K562 (cell line): ENCODE measurements around the gene SERINC5. TPM values are rescaled to one million over a fixed set of nuclear protein-coding genes. Genes with fewer than 3 reads are reported as not detected.
A peak's percentile ranks its signal among the peaks of the same experiment; 100 is the strongest.

ENCODE experiments used
- ATAC-seq: fragments of 200-7000 bp; cut with Tn5 transposase; 3 replicates; pipeline ENCODE4 v1.9.1; 2020; ENCODE audit warnings: moderate library complexity
- BruUV-seq: library from RNA; stranded (reverse); fragments of 400-500 nt; replicated peaks from 2 replicates; lab custom pipeline; 2021; lab: Mats Ljungman, UMichigan
- CTCF ChIA-PET: fragments of 300-600 bp; formaldehyde crosslinking; extraction: SDS; loops from one replicate; lab custom pipeline; 2021; ENCODE audit warnings: low intra/inter-chr PET ratio; lab: Yijun Ruan, JAX
- POLR2A ChIA-PET: fragments of 300-600, 350-650 bp; sonication (Branson Sonifier 250); formaldehyde crosslinking; extraction: SDS; loops from one replicate; lab custom pipeline; 2021; ENCODE audit warnings: antibody characterized with exemption, inconsistent platforms; lab: Yijun Ruan, JAX
- DNase-seq, 4 experiments: peaks; one replicate each; pipeline versions ENCODE4 v3.0.0 to v3.0.0-alpha.2; 2011 to 2018; ENCODE audit warnings: low spot score in 3 of 4, mixed read lengths in 3 of 4; ENCODE audit errors: extremely low read depth in 1 of 4
- FAIRE-seq: peaks from 2 replicates; lab custom pipeline; 2011; peaks lifted over from hg19 to GRCh38; lab: Jason Lieb, UNC
- H2AFZ ChIP-seq: 2 replicates; pipeline ENCODE4 v1.6.0; 2011; ENCODE audit warnings: low read depth, low read length, control low read depth, inconsistent platforms
- H3K27ac ChIP-seq: fragments of 200-600 bp; 3 replicates; pipeline ENCODE4 v1.8.0; 2011; ENCODE audit warnings: low read depth, mild to moderate bottlenecking, control low read depth, inconsistent platforms, low read length, moderate library complexity, mixed read lengths; ENCODE audit errors: extremely low read depth
- H3K27me3 ChIP-seq, 2 experiments: fragments of 300-600 bp in 1 of 2; 2 replicates in 1 of 2; 3 replicates in 1 of 2; pipeline versions ENCODE4 v1.6.0 to v1.8.0; 2011; ENCODE audit warnings: inconsistent platforms in 2 of 2, low read length in 2 of 2, mild to moderate bottlenecking in 1 of 2, mixed read lengths in 1 of 2, moderate library complexity in 1 of 2; ENCODE audit not compliant: control insufficient read depth in 2 of 2, insufficient read depth in 2 of 2
- H3K36me3 ChIP-seq: fragments of 300-600 bp; 3 replicates; pipeline ENCODE4 v1.8.0; 2011; ENCODE audit warnings: mild to moderate bottlenecking, low read length, inconsistent platforms; ENCODE audit not compliant: control insufficient read depth, insufficient read depth
- H3K4me1 ChIP-seq, 2 experiments: fragments of 200-600 bp in 1 of 2; replicated peaks in 1 of 2; 2 replicates in 1 of 2; 3 replicates in 1 of 2; pipeline versions ENCODE4 v1.5.1 to v1.8.0; 2011; ENCODE audit warnings: inconsistent platforms in 2 of 2, low read length in 2 of 2, mild to moderate bottlenecking in 1 of 2, mixed read lengths in 1 of 2, moderate library complexity in 1 of 2; ENCODE audit not compliant: control insufficient read depth in 2 of 2, insufficient read depth in 2 of 2
- H3K4me2 ChIP-seq: 2 replicates; pipeline ENCODE4 v1.6.1; 2011; ENCODE audit warnings: low read length, control low read depth, inconsistent platforms, mixed read lengths; ENCODE audit not compliant: insufficient read depth
- H3K4me3 ChIP-seq: fragments of 200-600 bp; sonication (generic), shearing (Covaris generic); 2 replicates; pipeline ENCODE4 v1.5.1; 2016; ENCODE audit warnings: control low read depth, inconsistent platforms
- H3K79me2 ChIP-seq: fragments of 200-600 bp; 3 replicates; pipeline ENCODE4 v1.8.0; 2011; ENCODE audit warnings: low read length, inconsistent platforms; ENCODE audit not compliant: control insufficient read depth, insufficient read depth
- H3K9ac ChIP-seq, 2 experiments: 2 replicates each; pipeline versions ENCODE4 v1.6.0 to v1.6.1; 2011; ENCODE audit warnings: low read depth in 2 of 2, low read length in 2 of 2, control low read depth in 1 of 2, inconsistent platforms in 1 of 2, mild to moderate bottlenecking in 1 of 2, mixed read lengths in 1 of 2; ENCODE audit not compliant: insufficient read depth in 1 of 2
- H3K9me1 ChIP-seq: one replicate; pipeline ENCODE4 v1.6.0; 2011; ENCODE audit warnings: inconsistent platforms, mild to moderate bottlenecking, low read length, moderate library complexity; ENCODE audit not compliant: control insufficient read depth, insufficient read depth
- H3K9me3 ChIP-seq: replicated peaks from 2 replicates; pipeline ENCODE4 v1.5.1; 2011; ENCODE audit warnings: low read depth, low read length, inconsistent platforms; ENCODE audit not compliant: control insufficient read depth, insufficient read depth
- H4K20me1 ChIP-seq: replicated peaks from 2 replicates; pipeline ENCODE4 v1.6.1; 2011; ENCODE audit warnings: low read length, inconsistent platforms, mixed read lengths; ENCODE audit not compliant: control insufficient read depth, insufficient read depth
- FOXJ3 ChIP-seq: sonication (generic); formaldehyde crosslinking; IDR thresholded peaks from 2 replicates; pipeline ENCODE4 v1.4.0; 2020; ENCODE audit warnings: mild to moderate bottlenecking, missing genetic modification reagents
- GATAD2A ChIP-seq: fragments of 450-650 bp; IDR thresholded peaks from 2 replicates; pipeline ENCODE4 v1.6.1; 2017
- HDAC6 ChIP-seq: IDR thresholded peaks from 2 replicates; pipeline ENCODE4 v1.6.1; 2012; ENCODE audit warnings: low read depth, mild to moderate bottlenecking, control low read depth, inconsistent platforms, low read length, moderate library complexity
- MAZ ChIP-seq, 2 experiments: fragments of 450-650 bp in 1 of 2; sonication (generic) in 1 of 2; formaldehyde crosslinking; IDR thresholded peaks in 1 of 2; conservative IDR thresholded peaks in 1 of 2; 2 replicates each; pipeline versions ENCODE4 v1.4.0 to v1.5.0; 2020; ENCODE audit warnings: mild to moderate bottlenecking in 1 of 2, missing genetic modification reagents in 1 of 2
- MCM2 ChIP-seq: fragments of 450-650 bp; IDR thresholded peaks from 2 replicates; pipeline ENCODE4 v1.6.1; 2017; ENCODE audit warnings: low read depth, mild to moderate bottlenecking
- NFIC ChIP-seq: fragments of 450-650 bp; IDR thresholded peaks from 2 replicates; pipeline ENCODE4 v1.6.1; 2017; ENCODE audit warnings: mild to moderate bottlenecking, inconsistent platforms
- RAD21 ChIP-seq, 2 experiments: fragments of 250-450 bp in 1 of 2; fragments of 450-650 bp in 1 of 2; sonication (Bioruptor Pico) in 1 of 2; formaldehyde crosslinking in 1 of 2; IDR thresholded peaks in 1 of 2; conservative IDR thresholded peaks in 1 of 2; 2 replicates each; pipeline versions ENCODE4 v1.4.0 to v1.8.0; 2020 to 2022; ENCODE audit warnings: mild to moderate bottlenecking in 2 of 2, moderate library complexity in 1 of 2
- TEAD4 ChIP-seq, 2 experiments: sonication (generic) in 1 of 2; formaldehyde crosslinking in 1 of 2; IDR thresholded peaks; 2 replicates each; pipeline versions ENCODE4 v1.6.1 to v1.8.0; 2012 to 2022; ENCODE audit warnings: borderline replicate concordance in 1 of 2, inconsistent platforms in 1 of 2, low read length in 1 of 2, mild to moderate bottlenecking in 1 of 2, missing genetic modification reagents in 1 of 2
- ZBTB7A ChIP-seq: IDR thresholded peaks from 2 replicates; pipeline ENCODE4 v1.6.1; 2011; ENCODE audit warnings: low read depth, mild to moderate bottlenecking, low read length, moderate library complexity, borderline replicate concordance; ENCODE audit not compliant: control insufficient read depth
- ZFP36 ChIP-seq: fragments of 150-350 bp; IDR thresholded peaks from 2 replicates; pipeline ENCODE4 v1.6.1; 2018; ENCODE audit warnings: low read length, low read depth; ENCODE audit not compliant: partially characterized antibody
- ZNF124 ChIP-seq: sonication (generic); formaldehyde crosslinking; IDR thresholded peaks from 2 replicates; pipeline ENCODE4 v1.8.1; 2022; ENCODE audit warnings: missing genetic modification reagents
- ZNF263 ChIP-seq: sonication (generic); formaldehyde crosslinking; IDR thresholded peaks from 2 replicates; pipeline ENCODE4 v1.8.0; 2022; ENCODE audit warnings: mild to moderate bottlenecking, missing genetic modification reagents, borderline replicate concordance
- WGBS: fragments of 100-300 bp; shearing (Covaris generic); methylation state at CpG from one replicate; pipeline ENCODE4 v1.1.6; 2016; ENCODE audit warnings: low coverage, mixed read lengths; ENCODE audit not compliant: insufficient coverage; ENCODE audit errors: missing lambda C conversion rate; 5-methylcytosine and 5-hydroxymethylcytosine counted together
- in situ Hi-C: fragments of 300-500 bp; cut with MboI; formaldehyde crosslinking; loops from 4 replicates; pipeline ENCODE4 v1.15.0; 2018; ENCODE audit warnings: inconsistent platforms, mixed read lengths
- intact Hi-C: fragments of 100-400 bp; cut with micrococcal nuclease; formaldehyde crosslinking; loops from 2 replicates; pipeline ENCODE4 v1.14.2; 2022
- polyA plus RNA-seq, 8 experiments: library from polyadenylated mRNA; depleted of rRNA in 4 of 8; stranded (reverse) in 5 of 8; unstranded in 3 of 8; fragments of >200 nt; fragmentation: Nextera tagmentation in 2 of 8; fragmentation: Illumina TruSeq in 1 of 8; extraction: Ambion mirVana in 2 of 8; extraction: Trizol in 1 of 8; gene quantifications; 2 replicates each; pipeline versions ENCODE4 v1.2.1 to v1.2.3, GENCODE V29; 2011 to 2014; ENCODE audit warnings: inconsistent platforms in 1 of 8, missing spikeins in 1 of 8
- total RNA-seq, 7 experiments: library from RNA; depleted of rRNA in 6 of 7; stranded (reverse); fragments of >200 nt in 6 of 7; fragmentation: Illumina TruSeq in 2 of 7; extraction: Trizol in 2 of 7; gene quantifications; 2 replicates each; pipeline versions ENCODE4 v1.2.1 to v1.2.3, GENCODE V29; 2011 to 2021; ENCODE audit warnings: low replicate concordance in 1 of 7
- TF ChIP-seq, protein P1 (sequence below): fragments of 450-650 bp; formaldehyde crosslinking; IDR thresholded peaks from 2 replicates; pipeline ENCODE4 v1.4.0; 2020; ENCODE audit warnings: mild to moderate bottlenecking, moderate library complexity
- TF ChIP-seq, protein P2 (sequence below), 3 experiments: IDR thresholded peaks in 2 of 3; conservative IDR thresholded peaks in 1 of 3; 2 replicates each; pipeline ENCODE4 v1.5.1; 2011 to 2012; ENCODE audit warnings: low read length in 3 of 3, mild to moderate bottlenecking in 3 of 3, control low read depth in 2 of 3, improper control_type of control experiment in 1 of 3, inconsistent platforms in 1 of 3, low read depth in 1 of 3, mixed read lengths in 1 of 3, moderate library complexity in 1 of 3; ENCODE audit not compliant: insufficient read depth in 2 of 3
- TF ChIP-seq, protein P3 (sequence below): IDR thresholded peaks from 2 replicates; pipeline ENCODE4 v1.6.1; 2011; ENCODE audit warnings: borderline replicate concordance, low read depth, mild to moderate bottlenecking, moderate library complexity, low read length; ENCODE audit not compliant: insufficient read depth, poor library complexity, severe bottlenecking

The SERINC5 gene
- total and polyA plus RNA-seq, 9 of the 15 experiments (the other 6 are each of a cell fraction or from before 2014, with no cell fraction given), result 1.4 to 7.9 (median 3.7) TPM

DNA sequence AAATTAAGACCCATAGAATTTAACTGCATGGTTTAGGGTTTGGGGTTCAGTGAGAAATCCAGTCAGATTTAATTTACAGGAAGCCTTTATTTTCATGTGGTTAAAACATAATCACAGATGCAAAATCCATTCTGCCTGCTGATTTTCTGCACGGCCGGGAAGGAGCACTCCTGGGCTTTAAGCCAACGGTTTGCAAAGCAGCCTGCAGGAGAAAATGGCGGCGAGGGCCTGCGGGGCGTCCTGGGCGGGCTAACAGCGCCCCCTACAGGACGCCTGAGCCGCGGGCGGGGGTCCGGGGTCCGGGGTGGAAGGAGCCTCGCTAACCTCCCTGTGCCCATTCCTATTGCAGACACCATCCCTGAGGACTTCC is 173.1 kb downstream of the SERINC5 start:
- in situ Hi-C loops, result loop anchor here (10.0 kb wide), 2 partner anchors 592 to 1068 kb away; no protein-coding TSS in a partner anchor
- Histone ChIP-seq H3K4me3 (peak overlapping the region; percentile 3; the same call in 1 of the 2 replicates), H3K9me1 (no peaks in the 10 kb centered on the region), H3K9me3 (no peaks in the 10 kb centered on the region), H2AFZ (peak overlapping the region; percentile 89), H4K20me1 (no peaks in the 10 kb centered on the region), H3K9ac (peak overlapping the region in 1 of 2 experiments; percentile 39; a peak in 2 of 4 replicates), H3K4me1 (peaks cover 0 to 12% of the 10 kb centered on the region in 2 experiments; a peak in 3 of 5 replicates), H3K36me3 (no peaks in the 10 kb centered on the region), H3K27me3 (peaks cover 0 to 12% of the 10 kb centered on the region in 2 experiments; a peak in 3 of 5 replicates), H3K79me2 (no peaks in the 10 kb centered on the region), H3K4me2 (peak overlapping the region; percentile 66), H3K27ac (no peak overlapping the region)
- DNase-seq (peak; percentile 83 to 91 (median 88)), FAIRE-seq (no peak), ATAC-seq (peak; percentile 97)
- no TSS peak for BruUV-seq
- WGBS, result 2% methylated on average over 7 of the region's 16 CpGs
- POLR2A ChIA-PET, result no interaction called here
- intact Hi-C loops, result loop anchor here (1.0 to 10.0 kb wide), 5 partner anchors 204 to 1058 kb away; no protein-coding TSS in a partner anchor
- CTCF ChIA-PET, result interaction anchor here (0.6 to 1.3 kb wide), 4 partner anchors 18 to 204 kb away, joined by 3 to 5 read pairs (median 5); no protein-coding TSS in a partner anchor
- TF ChIP-seq, protein P1, sequence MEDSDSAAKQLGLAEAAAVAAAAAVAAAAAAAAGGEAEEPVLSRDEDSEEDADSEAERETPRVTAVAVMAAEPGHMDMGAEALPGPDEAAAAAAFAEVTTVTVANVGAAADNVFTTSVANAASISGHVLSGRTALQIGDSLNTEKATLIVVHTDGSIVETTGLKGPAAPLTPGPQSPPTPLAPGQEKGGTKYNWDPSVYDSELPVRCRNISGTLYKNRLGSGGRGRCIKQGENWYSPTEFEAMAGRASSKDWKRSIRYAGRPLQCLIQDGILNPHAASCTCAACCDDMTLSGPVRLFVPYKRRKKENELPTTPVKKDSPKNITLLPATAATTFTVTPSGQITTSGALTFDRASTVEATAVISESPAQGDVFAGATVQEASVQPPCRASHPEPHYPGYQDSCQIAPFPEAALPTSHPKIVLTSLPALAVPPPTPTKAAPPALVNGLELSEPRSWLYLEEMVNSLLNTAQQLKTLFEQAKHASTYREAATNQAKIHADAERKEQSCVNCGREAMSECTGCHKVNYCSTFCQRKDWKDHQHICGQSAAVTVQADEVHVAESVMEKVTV (CRISPR knock-in tag), result peak; percentile 72
- TF ChIP-seq NFIC (peak; percentile 84), MAZ (CRISPR knock-in tag; conservative IDR thresholded peaks at IDR 0.05 in 1 of 2, IDR thresholded peaks at IDR 0.05 in 1 of 2) (peak; percentile 36 to 86; a peak in 2 of 4 replicates), GATAD2A (no peak), HDAC6 (no peak), FOXJ3 (no peak), ZFP36 (peak; percentile 11), ZNF124 (CRISPR knock-in tag) (no peak), MCM2 (no peak), TEAD4 (IDR thresholded peaks at IDR 0.05; ENCODE audit: low read length) (0 out of 2 replicates have a peak, but pooled peaks have one; percentile 9), TEAD4 (CRISPR knock-in tag; IDR thresholded peaks at IDR 0.05; ENCODE audit: borderline replicate concordance) (no peak), RAD21 (CRISPR knock-in tag; conservative IDR thresholded peaks at IDR 0.05 in 1 of 2, IDR thresholded peaks at IDR 0.05 in 1 of 2) (peak; percentile 82 to 84), ZBTB7A (peak; percentile 98), ZNF263 (0 out of 2 replicates have a peak, but pooled peaks have one; percentile 17)
- TF ChIP-seq, protein P2, sequence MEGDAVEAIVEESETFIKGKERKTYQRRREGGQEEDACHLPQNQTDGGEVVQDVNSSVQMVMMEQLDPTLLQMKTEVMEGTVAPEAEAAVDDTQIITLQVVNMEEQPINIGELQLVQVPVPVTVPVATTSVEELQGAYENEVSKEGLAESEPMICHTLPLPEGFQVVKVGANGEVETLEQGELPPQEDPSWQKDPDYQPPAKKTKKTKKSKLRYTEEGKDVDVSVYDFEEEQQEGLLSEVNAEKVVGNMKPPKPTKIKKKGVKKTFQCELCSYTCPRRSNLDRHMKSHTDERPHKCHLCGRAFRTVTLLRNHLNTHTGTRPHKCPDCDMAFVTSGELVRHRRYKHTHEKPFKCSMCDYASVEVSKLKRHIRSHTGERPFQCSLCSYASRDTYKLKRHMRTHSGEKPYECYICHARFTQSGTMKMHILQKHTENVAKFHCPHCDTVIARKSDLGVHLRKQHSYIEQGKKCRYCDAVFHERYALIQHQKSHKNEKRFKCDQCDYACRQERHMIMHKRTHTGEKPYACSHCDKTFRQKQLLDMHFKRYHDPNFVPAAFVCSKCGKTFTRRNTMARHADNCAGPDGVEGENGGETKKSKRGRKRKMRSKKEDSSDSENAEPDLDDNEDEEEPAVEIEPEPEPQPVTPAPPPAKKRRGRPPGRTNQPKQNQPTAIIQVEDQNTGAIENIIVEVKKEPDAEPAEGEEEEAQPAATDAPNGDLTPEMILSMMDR (IDR thresholded peaks at IDR 0.05 in 2 of 3, conservative IDR thresholded peaks at IDR 0.05 in 1 of 3; ENCODE audit: insufficient read depth in 2 of 3, low read depth in 1 of 3, low read length in 3 of 3), result peak; percentile 78 to 93 (median 80)
- TF ChIP-seq, protein P3, sequence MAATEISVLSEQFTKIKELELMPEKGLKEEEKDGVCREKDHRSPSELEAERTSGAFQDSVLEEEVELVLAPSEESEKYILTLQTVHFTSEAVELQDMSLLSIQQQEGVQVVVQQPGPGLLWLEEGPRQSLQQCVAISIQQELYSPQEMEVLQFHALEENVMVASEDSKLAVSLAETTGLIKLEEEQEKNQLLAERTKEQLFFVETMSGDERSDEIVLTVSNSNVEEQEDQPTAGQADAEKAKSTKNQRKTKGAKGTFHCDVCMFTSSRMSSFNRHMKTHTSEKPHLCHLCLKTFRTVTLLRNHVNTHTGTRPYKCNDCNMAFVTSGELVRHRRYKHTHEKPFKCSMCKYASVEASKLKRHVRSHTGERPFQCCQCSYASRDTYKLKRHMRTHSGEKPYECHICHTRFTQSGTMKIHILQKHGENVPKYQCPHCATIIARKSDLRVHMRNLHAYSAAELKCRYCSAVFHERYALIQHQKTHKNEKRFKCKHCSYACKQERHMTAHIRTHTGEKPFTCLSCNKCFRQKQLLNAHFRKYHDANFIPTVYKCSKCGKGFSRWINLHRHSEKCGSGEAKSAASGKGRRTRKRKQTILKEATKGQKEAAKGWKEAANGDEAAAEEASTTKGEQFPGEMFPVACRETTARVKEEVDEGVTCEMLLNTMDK, result peak; percentile 29
